DOHH2 (cell line): ENCODE data around the gene ABCC8.

ENCODE experiments used
- CTCF ChIP-seq: fragments of 200-600 bp; sonication (generic); IDR thresholded peaks from one replicate; pipeline ENCODE4 v1.5.1; 2014; ENCODE audit warnings: antibody characterized with exemption, mild to moderate bottlenecking, low read depth, low read length; ENCODE audit not compliant: poor library complexity, severe bottlenecking
- EZH2phosphoT487 ChIP-seq: fragments of 200-600 bp; sonication (generic); IDR thresholded peaks from 2 replicates; pipeline ENCODE4 v1.6.1; 2017; ENCODE audit warnings: borderline replicate concordance, mild to moderate bottlenecking, antibody characterized with exemption, low read length, moderate library complexity, mixed read lengths

DNA sequence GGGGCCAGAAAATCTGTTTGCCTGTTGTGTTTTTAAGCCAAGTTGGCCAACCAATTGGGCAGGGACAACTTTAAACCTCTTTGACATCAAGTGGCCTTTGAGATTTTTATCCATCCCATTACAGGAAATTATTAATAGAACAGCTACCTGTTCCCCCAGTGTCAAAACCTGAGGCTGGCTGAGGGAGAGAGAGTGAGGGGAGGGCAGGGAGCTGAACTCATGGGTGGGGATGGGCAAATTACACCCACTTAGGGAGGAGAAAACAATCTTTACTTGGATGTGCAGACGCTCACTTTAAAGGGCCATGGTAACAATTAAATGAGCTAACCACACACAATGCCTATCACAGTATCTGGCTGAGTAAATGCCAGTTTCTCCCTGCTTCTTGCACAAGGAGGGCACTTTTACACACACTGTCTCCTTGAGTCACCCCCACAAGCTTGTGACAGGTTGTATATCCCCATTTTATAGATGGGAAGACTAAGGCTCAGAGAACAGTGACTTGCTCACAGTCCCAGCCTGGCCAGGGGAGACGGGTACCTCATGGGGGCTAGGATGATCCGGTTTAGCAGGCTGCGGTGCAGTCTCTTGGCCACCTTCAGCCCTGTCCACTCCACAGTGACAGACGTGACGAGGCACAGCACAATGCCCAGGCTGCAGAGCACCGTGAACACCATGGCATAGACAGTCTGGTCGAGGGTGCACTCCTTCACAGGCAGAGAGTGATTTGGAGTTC lies 70.4 kb downstream of the ABCC8 start:
- TF ChIP-seq EZH2phosphoT487, result no peak
- no peak for TF ChIP-seq CTCF
